A549 (cell line): ENCODE data around the gene CP. TPM values are rescaled to one million over a fixed set of nuclear protein-coding genes. Genes with fewer than 3 reads are reported as not detected.

Source experiments
- ATAC-seq, 2 experiments: fragments of 200-7000 bp in 1 of 2; fragments of >200 bp in 1 of 2; cut with Nextera tagmentation in 1 of 2; cut with Tn5 transposase in 1 of 2; 3 replicates each; pipeline versions ENCODE4 v1.8.0 to v1.9.1; 2018 to 2020; ENCODE audit warnings: mild to moderate bottlenecking in 1 of 2, moderate library complexity in 1 of 2
- CTCF ChIA-PET: fragments of 300-600 bp; sonication (Branson Sonifier 250); formaldehyde crosslinking; extraction: SDS; loops from one replicate; lab custom pipeline; 2021; ENCODE audit warnings: antibody characterized with exemption, inconsistent platforms; lab: Yijun Ruan, JAX
- POLR2A ChIA-PET: fragments of 350-600 bp; formaldehyde crosslinking; extraction: SDS; loops from one replicate; lab custom pipeline; 2021; ENCODE audit warnings: antibody characterized with exemption, inconsistent platforms; lab: Yijun Ruan, JAX
- DNase-seq, 2 experiments: peaks; one replicate each; pipeline versions ENCODE4 v3.0.0 to v3.0.0-alpha.2; 2011 to 2016; ENCODE audit warnings: low read depth in 1 of 2, low spot score in 1 of 2
- FAIRE-seq: peaks from 2 replicates; lab custom pipeline; 2011; peaks lifted over from hg19 to GRCh38; lab: Jason Lieb, UNC
- H3K27ac ChIP-seq, 2 experiments: fragments of >200 bp; sonication (Bioruptor Twin); formaldehyde crosslinking; 3 replicates each; pipeline ENCODE4 v1.5.1; 2016 to 2017
- H3K4me1 ChIP-seq: fragments of >200 bp; sonication (Bioruptor Twin); formaldehyde crosslinking; 3 replicates; pipeline ENCODE4 v1.6.1; 2016
- H3K4me2 ChIP-seq: fragments of >200 bp; sonication (Bioruptor Twin); formaldehyde crosslinking; 3 replicates; pipeline ENCODE4 v1.6.1; 2016
- H3K4me3 ChIP-seq: fragments of >200 bp; sonication (Bioruptor Twin); formaldehyde crosslinking; 3 replicates; pipeline ENCODE4 v1.5.1; 2016
- H3K9me3 ChIP-seq: fragments of >200 bp; sonication (Bioruptor Twin); formaldehyde crosslinking; 3 replicates; pipeline ENCODE4 v1.6.1; 2016
- ATOH8 ChIP-seq: fragments of 250-450 bp; sonication (Bioruptor Pico); IDR thresholded peaks from 2 replicates; pipeline ENCODE4 v1.5.0; 2020; ENCODE audit warnings: low read depth, mild to moderate bottlenecking, moderate library complexity
- BCL3 ChIP-seq: fragments of >200 bp; sonication (Bioruptor Twin); formaldehyde crosslinking; IDR thresholded peaks from 3 replicates; pipeline ENCODE4 v1.6.1; 2016
- BHLHE40 ChIP-seq: IDR thresholded peaks from 2 replicates; pipeline ENCODE4 v1.6.1; 2012; ENCODE audit warnings: low read depth, low read length, inconsistent platforms
- CHD2 ChIP-seq: fragments of 150-350 bp; IDR thresholded peaks from 2 replicates; pipeline ENCODE4 v1.6.1; 2014; ENCODE audit warnings: low read length; ENCODE audit not compliant: partially characterized antibody
- CHD4 ChIP-seq: fragments of 200-600 bp; sonication (generic); IDR thresholded peaks from 2 replicates; pipeline ENCODE4 v1.6.1; 2016; ENCODE audit warnings: antibody characterized with exemption, mild to moderate bottlenecking, borderline replicate concordance
- FOSB ChIP-seq: fragments of 250-450 bp; sonication (Bioruptor Pico); IDR thresholded peaks from 2 replicates; pipeline ENCODE4 v1.5.0; 2020; ENCODE audit warnings: mild to moderate bottlenecking, moderate library complexity
- FOSL2 ChIP-seq, 2 experiments: fragments of 450-650 bp in 1 of 2; fragments of >200 bp in 1 of 2; sonication (Bioruptor Twin) in 1 of 2; formaldehyde crosslinking; IDR thresholded peaks; 2 replicates each; pipeline versions ENCODE4 v1.5.0 to v1.6.1; 2016 to 2020; ENCODE audit warnings: mild to moderate bottlenecking in 1 of 2, moderate library complexity in 1 of 2
- FOXS1 ChIP-seq: fragments of 250-450 bp; sonication (Bioruptor Pico); IDR thresholded peaks from 2 replicates; pipeline ENCODE4 v1.5.0; 2020; ENCODE audit warnings: mild to moderate bottlenecking, moderate library complexity
- HEYL ChIP-seq: fragments of 250-450 bp; sonication (Bioruptor Pico); IDR thresholded peaks from 2 replicates; pipeline ENCODE4 v1.8.0; 2021; ENCODE audit warnings: mild to moderate bottlenecking, moderate library complexity
- HMGXB4 ChIP-seq: fragments of 250-450 bp; sonication (Bioruptor Pico); IDR thresholded peaks from 2 replicates; pipeline ENCODE4 v1.5.0; 2021; ENCODE audit warnings: mild to moderate bottlenecking, moderate library complexity, borderline replicate concordance
- JUNB ChIP-seq: fragments of >200 bp; sonication (Bioruptor Twin); formaldehyde crosslinking; IDR thresholded peaks from 2 replicates; pipeline ENCODE4 v1.6.1; 2016
- KDM1A ChIP-seq: fragments of 200-600 bp; sonication (generic); IDR thresholded peaks from 2 replicates; pipeline ENCODE4 v1.6.1; 2016; ENCODE audit warnings: low read depth, mild to moderate bottlenecking
- KDM5A ChIP-seq: fragments of 200-600 bp; sonication (generic); IDR thresholded peaks from 2 replicates; pipeline ENCODE4 v1.6.1; 2016; ENCODE audit warnings: antibody characterized with exemption, mild to moderate bottlenecking
- MAZ ChIP-seq: fragments of 150-350 bp; IDR thresholded peaks from 2 replicates; pipeline ENCODE4 v1.6.1; 2014; ENCODE audit warnings: antibody characterized with exemption, low read depth, low read length, borderline replicate concordance
- MYC ChIP-seq: IDR thresholded peaks from 2 replicates; pipeline ENCODE4 v1.6.1; 2012; ENCODE audit warnings: mild to moderate bottlenecking, inconsistent platforms, low read length, improper control_type of control experiment, borderline replicate concordance
- NPAS2 ChIP-seq: fragments of 250-450 bp; sonication (Bioruptor Pico); IDR thresholded peaks from 2 replicates; pipeline ENCODE4 v1.8.0; 2022; ENCODE audit warnings: mild to moderate bottlenecking, moderate library complexity, borderline replicate concordance
- NR3C1 ChIP-seq: fragments of >200 bp; sonication (Bioruptor Twin); formaldehyde crosslinking; IDR thresholded peaks from 3 replicates; pipeline ENCODE4 v1.6.1; 2017
- POLR2A ChIP-seq: IDR thresholded peaks from 2 replicates; pipeline ENCODE4 v1.6.1; 2012; ENCODE audit warnings: mild to moderate bottlenecking, low read length
- RARB ChIP-seq: fragments of 250-450 bp; sonication (Bioruptor Pico); IDR thresholded peaks from 2 replicates; pipeline ENCODE4 v1.8.0; 2021; ENCODE audit warnings: mild to moderate bottlenecking, moderate library complexity
- REST ChIP-seq: fragments of 200-600 bp; sonication (generic); IDR thresholded peaks from 2 replicates; pipeline ENCODE4 v1.6.1; 2016; ENCODE audit warnings: antibody characterized with exemption, mild to moderate bottlenecking, moderate library complexity
- RNF2 ChIP-seq: fragments of 200-600 bp; sonication (generic); IDR thresholded peaks from 2 replicates; pipeline ENCODE4 v1.6.1; 2016; ENCODE audit warnings: low read depth, mild to moderate bottlenecking, antibody characterized with exemption, moderate library complexity, borderline replicate concordance
- SMC3 ChIP-seq: fragments of >200 bp; sonication (Bioruptor Twin); formaldehyde crosslinking; IDR thresholded peaks from 3 replicates; pipeline ENCODE4 v1.6.1; 2018; ENCODE audit warnings: inconsistent platforms
- TFCP2L1 ChIP-seq: fragments of 250-450 bp; sonication (Bioruptor Pico); IDR thresholded peaks from 2 replicates; pipeline ENCODE4 v1.5.0; 2021; ENCODE audit warnings: mild to moderate bottlenecking
- WGBS: methylation state at CpG from one replicate; pipeline ENCODE4 v1.1.6; 2017; ENCODE audit errors: missing lambda C conversion rate; 5-methylcytosine and 5-hydroxymethylcytosine counted together
- polyA plus RNA-seq, 4 experiments: library from polyadenylated mRNA; depleted of rRNA in 3 of 4; stranded (reverse); fragments of >200 nt; fragmentation: RNase III in 1 of 4; extraction: RNeasy Plus Mini Kit Qiagen cat#74134 plus additional on column Dnase treatment in 1 of 4; gene quantifications; 2 replicates in 3 of 4; 3 replicates in 1 of 4; pipeline ENCODE4 v1.2.3, GENCODE V29; 2011 to 2017
- TF ChIP-seq, protein P1 (sequence below): IDR thresholded peaks from 2 replicates; pipeline ENCODE4 v1.6.1; 2012
- TF ChIP-seq, protein P2 (sequence below): fragments of >200 bp; sonication (Bioruptor Twin); formaldehyde crosslinking; IDR thresholded peaks from 2 replicates; pipeline ENCODE4 v1.6.1; 2016
- TF ChIP-seq, protein P3 (sequence below): IDR thresholded peaks from 2 replicates; pipeline ENCODE4 v1.6.1; 2012

The CP gene
- polyA plus RNA-seq, 2 of the 4 experiments (the other 2 are of a cell fraction): 5.2 to 42.6 TPM

DNA sequence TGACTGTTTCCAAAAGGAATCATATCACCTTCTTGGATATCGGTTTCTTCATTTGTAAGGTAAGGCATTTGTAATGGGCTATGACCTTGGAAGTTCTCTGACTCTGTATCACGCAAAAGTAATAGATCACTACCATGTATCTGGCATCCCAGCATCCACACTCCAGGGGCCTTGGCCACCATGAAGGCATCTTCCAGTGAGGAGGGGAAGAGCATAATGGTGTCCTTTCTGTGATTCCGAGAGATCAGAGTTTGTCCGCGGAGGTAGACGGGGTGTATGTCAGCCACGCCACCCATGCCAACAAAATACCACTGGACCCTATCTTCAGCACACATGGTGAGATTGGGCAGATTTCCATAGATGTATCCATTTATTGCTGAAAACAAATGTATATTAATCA is 48.1 kb upstream of the CP start:
- DNase-seq: no peak
- CTCF ChIA-PET: interaction anchor here (1.0 to 3.1 kb wide), 3 partner anchors 13 to 150 kb away, joined by 3 to 35 read pairs (median 6); no protein-coding TSS in a partner anchor
- peaks cover 9% of the 10 kb centered on the region for H3K4me1 ChIP-seq
- 97% methylated on average over 7 of the region's 7 CpGs for WGBS
- POLR2A ChIA-PET: no interaction called here
- TF ChIP-seq SMC3: no peak
- TF ChIP-seq FOXS1 (CRISPR knock-in tag): no peak
- no peak for TF ChIP-seq NR3C1
- no peak for TF ChIP-seq JUNB
- no peak for TF ChIP-seq CHD2
- TF ChIP-seq BCL3: no peak
- TF ChIP-seq, protein P1, sequence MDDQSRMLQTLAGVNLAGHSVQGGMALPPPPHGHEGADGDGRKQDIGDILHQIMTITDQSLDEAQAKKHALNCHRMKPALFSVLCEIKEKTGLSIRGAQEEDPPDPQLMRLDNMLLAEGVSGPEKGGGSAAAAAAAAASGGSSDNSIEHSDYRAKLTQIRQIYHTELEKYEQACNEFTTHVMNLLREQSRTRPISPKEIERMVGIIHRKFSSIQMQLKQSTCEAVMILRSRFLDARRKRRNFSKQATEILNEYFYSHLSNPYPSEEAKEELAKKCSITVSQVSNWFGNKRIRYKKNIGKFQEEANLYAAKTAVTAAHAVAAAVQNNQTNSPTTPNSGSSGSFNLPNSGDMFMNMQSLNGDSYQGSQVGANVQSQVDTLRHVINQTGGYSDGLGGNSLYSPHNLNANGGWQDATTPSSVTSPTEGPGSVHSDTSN: no peak
- TF ChIP-seq, protein P2, sequence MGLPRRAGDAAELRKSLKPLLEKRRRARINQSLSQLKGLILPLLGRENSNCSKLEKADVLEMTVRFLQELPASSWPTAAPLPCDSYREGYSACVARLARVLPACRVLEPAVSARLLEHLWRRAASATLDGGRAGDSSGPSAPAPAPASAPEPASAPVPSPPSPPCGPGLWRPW: no peak
- TF ChIP-seq FOSB (CRISPR knock-in tag): no peak
- TF ChIP-seq BHLHE40: no peak
- TF ChIP-seq RNF2: no peak
- no peak for TF ChIP-seq NPAS2 (CRISPR knock-in tag)
- no peak for TF ChIP-seq HEYL (CRISPR knock-in tag)
- no peak for TF ChIP-seq MAZ
- no peak for TF ChIP-seq FOSL2 (IDR thresholded peaks at IDR 0.05)
- no peak for TF ChIP-seq FOSL2 (CRISPR knock-in tag; IDR thresholded peaks at IDR 0.05)
- TF ChIP-seq KDM1A: no peak
- H3K4me3 ChIP-seq: no peak overlapping the region
- FAIRE-seq: no peak
- no peak overlapping the region for H3K4me2 ChIP-seq
- H3K9me3 ChIP-seq: no peaks in the 10 kb centered on the region
- no peak overlapping the region for H3K27ac ChIP-seq
- no peak for ATAC-seq

GRCh38 chr3:149267565-149267964 is 45.9 kb upstream of the CP start:
- Histone ChIP-seq H3K9me3 (no peaks in the 10 kb centered on the region), H3K4me3 (no peak overlapping the region), H3K4me2 (no peak overlapping the region), H3K4me1 (no peaks in the 10 kb centered on the region), H3K27ac (no peak overlapping the region)
- ChIA-PET CTCF (interaction anchor here (0.7 to 3.1 kb wide), 4 partner anchors 11 to 304 kb away, joined by 3 to 35 read pairs (median 5); no protein-coding TSS in a partner anchor), POLR2A (no interaction called here)
- DNase-seq (no peak), FAIRE-seq (no peak), ATAC-seq (no peak)
- WGBS: 85% methylated on average over 6 of the region's 6 CpGs
- TF ChIP-seq KDM5A: no peak
- TF ChIP-seq MYC: no peak
- no peak for TF ChIP-seq HMGXB4
- no peak for TF ChIP-seq FOSB (CRISPR knock-in tag)
- TF ChIP-seq HEYL (CRISPR knock-in tag): no peak
- no peak for TF ChIP-seq RARB (CRISPR knock-in tag)
- no peak for TF ChIP-seq CHD4
- TF ChIP-seq, protein P1: no peak
- no peak for TF ChIP-seq POLR2A
- TF ChIP-seq, protein P3, sequence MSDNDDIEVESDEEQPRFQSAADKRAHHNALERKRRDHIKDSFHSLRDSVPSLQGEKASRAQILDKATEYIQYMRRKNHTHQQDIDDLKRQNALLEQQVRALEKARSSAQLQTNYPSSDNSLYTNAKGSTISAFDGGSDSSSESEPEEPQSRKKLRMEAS: no peak
- no peak for TF ChIP-seq NR3C1
- TF ChIP-seq REST: no peak
- TF ChIP-seq SMC3: no peak
- TF ChIP-seq ATOH8 (CRISPR knock-in tag): no peak
- no peak for TF ChIP-seq MAZ
- TF ChIP-seq TFCP2L1 (CRISPR knock-in tag): no peak
